OCI-LY3 (cell line): ENCODE data around the gene LRP6.

Source experiments
- CTCF ChIP-seq: fragments of 200-600, 300-600 bp; sonication (generic); IDR thresholded peaks from 2 replicates; pipeline ENCODE4 v1.5.1; 2014; ENCODE audit warnings: antibody characterized with exemption, low read length, low read depth
- EZH2phosphoT487 ChIP-seq: fragments of 200-600 bp; shearing (Covaris generic); IDR thresholded peaks from 2 replicates; pipeline ENCODE4 v1.6.1; 2018; ENCODE audit warnings: antibody characterized with exemption, mixed run types, low read depth

- no peak for TF ChIP-seq CTCF
- no peak for TF ChIP-seq EZH2phosphoT487
Observed at GRCh38 chr12:12126551-12126950, 140.3 kb downstream of the LRP6 start.
